ENCODE data around the gene COA6. TPM values are rescaled to one million over a fixed set of nuclear protein-coding genes. Genes with fewer than 3 reads are reported as not detected.

Gene COA6
- total RNA-seq, 2 donors from 2014 or later = 4.0 to 5.7 TPM

- Histone ChIP-seq H3K27ac (peak overlapping the region in 1 of 4 donors; percentile 22), H3K9me3 (no peaks in the 10 kb centered on the region), H3K27me3 (no peaks in the 10 kb centered on the region), H3K4me3 (no peak overlapping the region), H3K4me1 (peaks cover 8% of the 10 kb centered on the region), H3K36me3 (replicated peaks in 1 of 2; ENCODE audit: insufficient read depth in 1 of 2, low read depth in 2 of 2) (peaks cover 0 to 15% of the 10 kb centered on the region in 2 donors)
- ATAC-seq = peak; percentile 75
- DNase-seq = no peak
- intact Hi-C loops (cut with DNase I) = no loop called here
- 53 to 66% methylated on average over 8 of the region's 8 CpGs for WGBS, 2 donors
- TF ChIP-seq CTCF (IDR thresholded peaks at IDR 0.05) (no peak), POLR2A (IDR thresholded peaks at IDR 0.05) (no peak)
Observed at GRCh38 chr1:234427950-234428646, 54.8 kb downstream of the COA6 start.

- DNase-seq (no peak), ATAC-seq (peak; percentile 38)
- Histone ChIP-seq H3K9me3 (no peaks in the 10 kb centered on the region), H3K4me1 (peaks cover 8% of the 10 kb centered on the region), H3K36me3 (replicated peaks in 1 of 2; ENCODE audit: insufficient read depth in 1 of 2, low read depth in 2 of 2) (peaks cover 0 to 14% of the 10 kb centered on the region in 2 donors), H3K4me3 (no peak overlapping the region), H3K27ac (peak overlapping the region in 2 of 4 donors; percentile 5 to 22), H3K27me3 (no peaks in the 10 kb centered on the region)
- TF ChIP-seq POLR2A (IDR thresholded peaks at IDR 0.05) = no peak
- TF ChIP-seq CTCF (IDR thresholded peaks at IDR 0.05) = no peak
- 39 to 50% methylated on average over 5 of the region's 5 CpGs for WGBS, 2 donors
- intact Hi-C loops (cut with DNase I) = no loop called here
Observed at GRCh38 chr1:234429434-234429806, 56.2 kb downstream of the COA6 start.

GRCh38 chr1:234430691-234431090, 57.4 kb downstream of the COA6 start:
- H3K27ac ChIP-seq = no peak overlapping the region
- H3K27me3 ChIP-seq = no peaks in the 10 kb centered on the region
- ATAC-seq (no peak), DNase-seq (no peak)
- H3K4me3 ChIP-seq = no peak overlapping the region
- TF ChIP-seq CTCF (IDR thresholded peaks at IDR 0.05) = no peak
- 93% methylated on average over 5 of the region's 5 CpGs for WGBS, 2 donors
- intact Hi-C loops (cut with DNase I) = no loop called here
- H3K9me3 ChIP-seq = no peaks in the 10 kb centered on the region
- peaks cover 0 to 12% of the 10 kb centered on the region in 2 donors for H3K36me3 ChIP-seq (replicated peaks in 1 of 2; ENCODE audit: insufficient read depth in 1 of 2, low read depth in 2 of 2)
- peaks cover 8% of the 10 kb centered on the region for H3K4me1 ChIP-seq

- Histone ChIP-seq H3K36me3 (replicated peaks in 1 of 2; ENCODE audit: insufficient read depth in 1 of 2, low read depth in 2 of 2) (peaks cover 0 to 10% of the 10 kb centered on the region in 2 donors), H3K27me3 (no peaks in the 10 kb centered on the region), H3K4me1 (peaks cover 8% of the 10 kb centered on the region), H3K27ac (no peak overlapping the region), H3K4me3 (no peak overlapping the region), H3K9me3 (no peaks in the 10 kb centered on the region)
- intact Hi-C loops (cut with DNase I) = no loop called here
- no peak for ATAC-seq
- no peak for TF ChIP-seq CTCF (IDR thresholded peaks at IDR 0.05)
- TF ChIP-seq POLR2A (IDR thresholded peaks at IDR 0.05) = no peak
- WGBS, 2 donors = 90 to 91% methylated on average over 4 of the region's 4 CpGs
- DNase-seq = no peak
Observed at GRCh38 chr1:234431255-234431654, 58.0 kb downstream of the COA6 start.
